WTC11 (cell line): ENCODE results near the gene GALNT15. TPM values are rescaled to one million over a fixed set of nuclear protein-coding genes. Genes with fewer than 3 reads are reported as not detected.

Experiments
- ATAC-seq: fragments of 200-7000 bp; cut with Tn5 transposase; 2 replicates; pipeline ENCODE4 v1.10.0; 2021; ENCODE audit warnings: mild to moderate bottlenecking, moderate library complexity
- CTCF ChIA-PET: fragments of 300-600 bp; sonication (Branson Sonifier 250); formaldehyde crosslinking; loops from one replicate; lab custom pipeline; 2021; ENCODE audit warnings: antibody characterized with exemption; lab: Charles Lee
- POLR2A ChIA-PET: fragments of 350-600 bp; sonication (Branson Sonifier 250); formaldehyde crosslinking; loops from one replicate; lab custom pipeline; 2021; ENCODE audit warnings: antibody characterized with exemption; lab: Charles Lee
- DNase-seq: peaks from one replicate; pipeline ENCODE4 v3.0.0; 2021; ENCODE audit warnings: low spot score
- H3K27ac Mint-ChIP-seq: 2 replicates; pipeline ENCODE4 v1.8.0; 2021; ENCODE audit warnings: mixed read lengths
- H3K27me3 Mint-ChIP-seq: 2 replicates; pipeline ENCODE4 v1.8.0; 2021; ENCODE audit warnings: low read depth, mild to moderate bottlenecking, moderate library complexity, mixed read lengths
- H3K36me3 Mint-ChIP-seq: 2 replicates; pipeline ENCODE4 v1.8.0; 2021; ENCODE audit warnings: mixed read lengths
- H3K4me1 Mint-ChIP-seq: 2 replicates; pipeline ENCODE4 v1.8.0; 2022; ENCODE audit warnings: mixed read lengths
- H3K4me3 Mint-ChIP-seq: 2 replicates; pipeline ENCODE4 v1.8.0; 2021; ENCODE audit warnings: mild to moderate bottlenecking, moderate library complexity, mixed read lengths
- H3K9me3 Mint-ChIP-seq: 2 replicates; pipeline ENCODE4 v1.8.0; 2021; ENCODE audit warnings: mixed read lengths
- AFF4 ChIP-seq: sonication (generic); formaldehyde crosslinking; IDR thresholded peaks from 2 replicates; pipeline ENCODE4 v1.8.1; 2023; ENCODE audit warnings: mild to moderate bottlenecking, missing genetic modification reagents, borderline replicate concordance
- ELF4 ChIP-seq: sonication (generic); formaldehyde crosslinking; IDR thresholded peaks from 2 replicates; pipeline ENCODE4 v1.8.1; 2022; ENCODE audit warnings: low read depth, mild to moderate bottlenecking, moderate library complexity, missing genetic modification reagents
- ETV6 ChIP-seq: sonication (generic); formaldehyde crosslinking; IDR thresholded peaks from 2 replicates; pipeline ENCODE4 v1.8.1; 2022; ENCODE audit warnings: mild to moderate bottlenecking, missing genetic modification reagents
- HMGXB4 ChIP-seq: sonication (generic); formaldehyde crosslinking; IDR thresholded peaks from 2 replicates; pipeline ENCODE4 v1.8.1; 2023; ENCODE audit warnings: mild to moderate bottlenecking, moderate library complexity, missing genetic modification reagents
- MXD4 ChIP-seq: fragments of 250-450 bp; sonication (Bioruptor Pico); IDR thresholded peaks from 2 replicates; pipeline ENCODE4 v1.8.0; 2021; ENCODE audit warnings: mild to moderate bottlenecking, moderate library complexity, borderline replicate concordance
- NR1H2 ChIP-seq: sonication (generic); formaldehyde crosslinking; IDR thresholded peaks from 2 replicates; pipeline ENCODE4 v1.9.0; 2021; ENCODE audit warnings: mild to moderate bottlenecking, moderate library complexity, missing genetic modification reagents
- NR3C1 ChIP-seq: sonication (generic); formaldehyde crosslinking; conservative IDR thresholded peaks from 2 replicates; pipeline ENCODE4 v1.8.1; 2023; ENCODE audit warnings: low read depth, mild to moderate bottlenecking, missing genetic modification reagents
- PRRX2 ChIP-seq: fragments of 250-450 bp; sonication (Bioruptor Pico); IDR thresholded peaks from 2 replicates; pipeline ENCODE4 v1.8.0; 2021; ENCODE audit warnings: mild to moderate bottlenecking
- RORB ChIP-seq: fragments of 250-450 bp; sonication (Bioruptor Pico); IDR thresholded peaks from 2 replicates; pipeline ENCODE4 v1.9.0; 2021; ENCODE audit warnings: mild to moderate bottlenecking
- SP1 ChIP-seq: sonication (generic); formaldehyde crosslinking; conservative IDR thresholded peaks from 2 replicates; pipeline ENCODE4 v1.8.1; 2022; ENCODE audit warnings: missing genetic modification reagents
- ZMAT4 ChIP-seq: fragments of 250-450 bp; sonication (Bioruptor Pico); IDR thresholded peaks from 2 replicates; pipeline ENCODE4 v1.9.0; 2021; ENCODE audit warnings: mild to moderate bottlenecking
- ZNF281 ChIP-seq: sonication (generic); formaldehyde crosslinking; IDR thresholded peaks from 2 replicates; pipeline ENCODE4 v1.8.0; 2023; ENCODE audit warnings: mild to moderate bottlenecking, missing genetic modification reagents
- ZNF396 ChIP-seq: fragments of 250-450 bp; sonication (Bioruptor Pico); IDR thresholded peaks from 2 replicates; pipeline ENCODE4 v1.8.0; 2021; ENCODE audit warnings: mild to moderate bottlenecking, moderate library complexity, borderline replicate concordance
- ZNF423 ChIP-seq: fragments of 250-450 bp; sonication (Bioruptor Pico); IDR thresholded peaks from 2 replicates; pipeline ENCODE4 v2.1.2; 2022; ENCODE audit warnings: mild to moderate bottlenecking, moderate library complexity
- total RNA-seq: library from RNA; stranded (reverse); gene quantifications from 3 replicates; pipeline ENCODE4 v1.2.3, GENCODE V29; 2021
- TF ChIP-seq, protein P1 (sequence below): fragments of 250-450 bp; sonication (Bioruptor Pico); IDR thresholded peaks from 2 replicates; pipeline ENCODE4 v1.9.0; 2021; ENCODE audit warnings: mild to moderate bottlenecking
- TF ChIP-seq, protein P2 (sequence below): sonication (generic); formaldehyde crosslinking; IDR thresholded peaks from 2 replicates; pipeline ENCODE4 v1.8.0; 2023; ENCODE audit warnings: missing genetic modification reagents
- TF ChIP-seq, protein P3 (sequence below): fragments of 250-450 bp; sonication (Bioruptor Pico); IDR thresholded peaks from 2 replicates; pipeline ENCODE4 v1.9.0; 2021; ENCODE audit warnings: mild to moderate bottlenecking, borderline replicate concordance
- TF ChIP-seq, protein P4 (sequence below): sonication (generic); formaldehyde crosslinking; IDR thresholded peaks from 2 replicates; pipeline ENCODE4 v1.8.1; 2023; ENCODE audit warnings: mild to moderate bottlenecking, missing genetic modification reagents

The GALNT15 gene
- total RNA-seq, 1 experiment from 2014 or later, result 0.15 TPM

GRCh38 chr3:16148783-16149182, 25.7 kb upstream of the GALNT15 start (continued):
- TF ChIP-seq MXD4 (no peak), ZNF423 (CRISPR knock-in tag) (no peak), ZNF396 (CRISPR knock-in tag) (no peak), HMGXB4 (CRISPR knock-in tag) (no peak), RORB (no peak), ETV6 (CRISPR knock-in tag) (no peak), AFF4 (CRISPR knock-in tag) (no peak), ZMAT4 (CRISPR knock-in tag) (no peak)
- TF ChIP-seq, protein P1, sequence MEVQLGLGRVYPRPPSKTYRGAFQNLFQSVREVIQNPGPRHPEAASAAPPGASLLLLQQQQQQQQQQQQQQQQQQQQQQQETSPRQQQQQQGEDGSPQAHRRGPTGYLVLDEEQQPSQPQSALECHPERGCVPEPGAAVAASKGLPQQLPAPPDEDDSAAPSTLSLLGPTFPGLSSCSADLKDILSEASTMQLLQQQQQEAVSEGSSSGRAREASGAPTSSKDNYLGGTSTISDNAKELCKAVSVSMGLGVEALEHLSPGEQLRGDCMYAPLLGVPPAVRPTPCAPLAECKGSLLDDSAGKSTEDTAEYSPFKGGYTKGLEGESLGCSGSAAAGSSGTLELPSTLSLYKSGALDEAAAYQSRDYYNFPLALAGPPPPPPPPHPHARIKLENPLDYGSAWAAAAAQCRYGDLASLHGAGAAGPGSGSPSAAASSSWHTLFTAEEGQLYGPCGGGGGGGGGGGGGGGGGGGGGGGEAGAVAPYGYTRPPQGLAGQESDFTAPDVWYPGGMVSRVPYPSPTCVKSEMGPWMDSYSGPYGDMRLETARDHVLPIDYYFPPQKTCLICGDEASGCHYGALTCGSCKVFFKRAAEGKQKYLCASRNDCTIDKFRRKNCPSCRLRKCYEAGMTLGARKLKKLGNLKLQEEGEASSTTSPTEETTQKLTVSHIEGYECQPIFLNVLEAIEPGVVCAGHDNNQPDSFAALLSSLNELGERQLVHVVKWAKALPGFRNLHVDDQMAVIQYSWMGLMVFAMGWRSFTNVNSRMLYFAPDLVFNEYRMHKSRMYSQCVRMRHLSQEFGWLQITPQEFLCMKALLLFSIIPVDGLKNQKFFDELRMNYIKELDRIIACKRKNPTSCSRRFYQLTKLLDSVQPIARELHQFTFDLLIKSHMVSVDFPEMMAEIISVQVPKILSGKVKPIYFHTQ, result no peak
- TF ChIP-seq, protein P2, sequence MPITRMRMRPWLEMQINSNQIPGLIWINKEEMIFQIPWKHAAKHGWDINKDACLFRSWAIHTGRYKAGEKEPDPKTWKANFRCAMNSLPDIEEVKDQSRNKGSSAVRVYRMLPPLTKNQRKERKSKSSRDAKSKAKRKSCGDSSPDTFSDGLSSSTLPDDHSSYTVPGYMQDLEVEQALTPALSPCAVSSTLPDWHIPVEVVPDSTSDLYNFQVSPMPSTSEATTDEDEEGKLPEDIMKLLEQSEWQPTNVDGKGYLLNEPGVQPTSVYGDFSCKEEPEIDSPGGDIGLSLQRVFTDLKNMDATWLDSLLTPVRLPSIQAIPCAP (CRISPR knock-in tag), result no peak
- TF ChIP-seq, protein P3, sequence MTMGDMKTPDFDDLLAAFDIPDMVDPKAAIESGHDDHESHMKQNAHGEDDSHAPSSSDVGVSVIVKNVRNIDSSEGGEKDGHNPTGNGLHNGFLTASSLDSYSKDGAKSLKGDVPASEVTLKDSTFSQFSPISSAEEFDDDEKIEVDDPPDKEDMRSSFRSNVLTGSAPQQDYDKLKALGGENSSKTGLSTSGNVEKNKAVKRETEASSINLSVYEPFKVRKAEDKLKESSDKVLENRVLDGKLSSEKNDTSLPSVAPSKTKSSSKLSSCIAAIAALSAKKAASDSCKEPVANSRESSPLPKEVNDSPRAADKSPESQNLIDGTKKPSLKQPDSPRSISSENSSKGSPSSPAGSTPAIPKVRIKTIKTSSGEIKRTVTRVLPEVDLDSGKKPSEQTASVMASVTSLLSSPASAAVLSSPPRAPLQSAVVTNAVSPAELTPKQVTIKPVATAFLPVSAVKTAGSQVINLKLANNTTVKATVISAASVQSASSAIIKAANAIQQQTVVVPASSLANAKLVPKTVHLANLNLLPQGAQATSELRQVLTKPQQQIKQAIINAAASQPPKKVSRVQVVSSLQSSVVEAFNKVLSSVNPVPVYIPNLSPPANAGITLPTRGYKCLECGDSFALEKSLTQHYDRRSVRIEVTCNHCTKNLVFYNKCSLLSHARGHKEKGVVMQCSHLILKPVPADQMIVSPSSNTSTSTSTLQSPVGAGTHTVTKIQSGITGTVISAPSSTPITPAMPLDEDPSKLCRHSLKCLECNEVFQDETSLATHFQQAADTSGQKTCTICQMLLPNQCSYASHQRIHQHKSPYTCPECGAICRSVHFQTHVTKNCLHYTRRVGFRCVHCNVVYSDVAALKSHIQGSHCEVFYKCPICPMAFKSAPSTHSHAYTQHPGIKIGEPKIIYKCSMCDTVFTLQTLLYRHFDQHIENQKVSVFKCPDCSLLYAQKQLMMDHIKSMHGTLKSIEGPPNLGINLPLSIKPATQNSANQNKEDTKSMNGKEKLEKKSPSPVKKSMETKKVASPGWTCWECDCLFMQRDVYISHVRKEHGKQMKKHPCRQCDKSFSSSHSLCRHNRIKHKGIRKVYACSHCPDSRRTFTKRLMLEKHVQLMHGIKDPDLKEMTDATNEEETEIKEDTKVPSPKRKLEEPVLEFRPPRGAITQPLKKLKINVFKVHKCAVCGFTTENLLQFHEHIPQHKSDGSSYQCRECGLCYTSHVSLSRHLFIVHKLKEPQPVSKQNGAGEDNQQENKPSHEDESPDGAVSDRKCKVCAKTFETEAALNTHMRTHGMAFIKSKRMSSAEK (CRISPR knock-in tag), result no peak

DNA sequence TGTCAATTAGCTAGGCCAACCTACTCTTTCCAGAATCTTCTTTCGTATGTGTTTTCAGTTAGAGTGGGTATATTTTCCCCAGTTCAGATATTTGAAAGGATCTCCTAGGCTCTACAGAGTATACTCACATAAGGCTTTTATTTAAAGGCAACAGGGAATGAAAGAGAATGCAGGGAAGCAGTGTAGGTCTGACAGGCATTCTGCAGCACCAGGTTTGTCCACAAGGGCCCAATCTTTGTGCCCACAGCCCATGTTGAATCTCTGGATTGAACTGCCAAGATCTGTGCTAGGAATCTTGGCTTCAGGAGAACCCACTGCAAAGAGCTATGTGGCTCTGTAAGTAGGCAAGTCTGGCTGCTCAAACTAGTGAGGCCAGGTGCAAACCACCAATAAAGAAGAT, 24.2 kb upstream of the GALNT15 start:
- ATAC-seq (peak; percentile 72), DNase-seq (no peak)
- Mint-ChIP-seq H3K27me3 (peaks cover 14% of the 10 kb centered on the region), H3K4me1 (no peaks in the 10 kb centered on the region), H3K9me3 (peaks cover 46% of the 10 kb centered on the region), H3K4me3 (no peak overlapping the region), H3K36me3 (no peaks in the 10 kb centered on the region), H3K27ac (no peak overlapping the region)
- ChIA-PET POLR2A (no interaction called here), CTCF (no interaction called here)
- TF ChIP-seq, protein P4, sequence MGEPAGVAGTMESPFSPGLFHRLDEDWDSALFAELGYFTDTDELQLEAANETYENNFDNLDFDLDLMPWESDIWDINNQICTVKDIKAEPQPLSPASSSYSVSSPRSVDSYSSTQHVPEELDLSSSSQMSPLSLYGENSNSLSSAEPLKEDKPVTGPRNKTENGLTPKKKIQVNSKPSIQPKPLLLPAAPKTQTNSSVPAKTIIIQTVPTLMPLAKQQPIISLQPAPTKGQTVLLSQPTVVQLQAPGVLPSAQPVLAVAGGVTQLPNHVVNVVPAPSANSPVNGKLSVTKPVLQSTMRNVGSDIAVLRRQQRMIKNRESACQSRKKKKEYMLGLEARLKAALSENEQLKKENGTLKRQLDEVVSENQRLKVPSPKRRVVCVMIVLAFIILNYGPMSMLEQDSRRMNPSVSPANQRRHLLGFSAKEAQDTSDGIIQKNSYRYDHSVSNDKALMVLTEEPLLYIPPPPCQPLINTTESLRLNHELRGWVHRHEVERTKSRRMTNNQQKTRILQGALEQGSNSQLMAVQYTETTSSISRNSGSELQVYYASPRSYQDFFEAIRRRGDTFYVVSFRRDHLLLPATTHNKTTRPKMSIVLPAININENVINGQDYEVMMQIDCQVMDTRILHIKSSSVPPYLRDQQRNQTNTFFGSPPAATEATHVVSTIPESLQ (CRISPR knock-in tag), result no peak
- TF ChIP-seq PRRX2 (CRISPR knock-in tag) (no peak), SP1 (CRISPR knock-in tag) (no peak), ZNF281 (no peak), ELF4 (CRISPR knock-in tag) (no peak), NR1H2 (CRISPR knock-in tag) (no peak), NR3C1 (CRISPR knock-in tag) (no peak)
